ENCODE measurements around the gene SYNGR2.

SYNGR2 gene

DNA sequence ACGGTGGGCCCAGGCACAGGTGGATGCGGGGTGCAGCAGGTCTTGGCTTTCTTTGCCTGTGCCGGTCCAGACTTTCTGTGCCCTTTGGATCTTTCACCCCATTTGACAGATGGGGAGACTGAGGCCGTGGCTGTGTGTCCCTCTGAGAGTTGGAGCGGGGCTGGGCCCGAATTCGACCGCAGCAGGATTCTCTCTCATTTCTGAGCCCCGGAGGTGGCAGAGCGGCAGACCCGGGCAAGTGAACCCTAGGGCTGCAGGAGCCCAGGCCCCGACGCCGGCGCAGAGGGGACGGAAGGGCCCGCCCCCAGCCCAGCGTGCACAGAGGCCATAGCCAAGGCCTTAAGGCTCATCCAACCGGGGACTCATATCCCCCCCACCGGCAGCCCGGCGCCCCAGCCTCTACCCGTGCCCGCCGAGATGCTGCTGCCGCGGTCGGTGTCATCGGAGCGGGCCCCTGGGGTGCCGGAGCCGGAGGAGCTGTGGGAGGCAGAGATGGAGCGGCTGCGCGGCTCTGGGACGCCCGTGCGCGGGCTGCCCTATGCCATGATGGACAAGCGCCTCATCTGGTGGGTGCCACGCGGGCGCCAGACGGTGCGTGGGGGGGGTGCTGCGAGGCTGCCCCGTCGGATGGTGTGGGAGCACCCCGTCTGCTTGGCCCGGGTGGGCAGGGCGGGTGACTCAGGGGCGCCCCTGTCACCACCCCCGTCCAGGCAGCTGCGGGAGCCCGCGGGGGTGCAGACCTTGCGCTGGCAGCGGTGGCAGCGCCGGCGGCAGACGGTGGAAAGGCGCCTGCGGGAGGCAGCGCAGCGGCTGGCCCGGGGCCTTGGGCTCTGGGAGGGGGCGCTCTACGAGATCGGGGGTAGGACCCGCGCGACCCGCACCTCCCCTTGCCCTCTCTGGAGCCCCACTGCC is 37.0 kb upstream of the SYNGR2 start:
- DNase-seq (ENCODE audit: low read depth), result no peak
- TF ChIP-seq MYC (IDR thresholded peaks at IDR 0.05; ENCODE audit: low read depth, low read length), result no peak
- TF ChIP-seq, protein P1, sequence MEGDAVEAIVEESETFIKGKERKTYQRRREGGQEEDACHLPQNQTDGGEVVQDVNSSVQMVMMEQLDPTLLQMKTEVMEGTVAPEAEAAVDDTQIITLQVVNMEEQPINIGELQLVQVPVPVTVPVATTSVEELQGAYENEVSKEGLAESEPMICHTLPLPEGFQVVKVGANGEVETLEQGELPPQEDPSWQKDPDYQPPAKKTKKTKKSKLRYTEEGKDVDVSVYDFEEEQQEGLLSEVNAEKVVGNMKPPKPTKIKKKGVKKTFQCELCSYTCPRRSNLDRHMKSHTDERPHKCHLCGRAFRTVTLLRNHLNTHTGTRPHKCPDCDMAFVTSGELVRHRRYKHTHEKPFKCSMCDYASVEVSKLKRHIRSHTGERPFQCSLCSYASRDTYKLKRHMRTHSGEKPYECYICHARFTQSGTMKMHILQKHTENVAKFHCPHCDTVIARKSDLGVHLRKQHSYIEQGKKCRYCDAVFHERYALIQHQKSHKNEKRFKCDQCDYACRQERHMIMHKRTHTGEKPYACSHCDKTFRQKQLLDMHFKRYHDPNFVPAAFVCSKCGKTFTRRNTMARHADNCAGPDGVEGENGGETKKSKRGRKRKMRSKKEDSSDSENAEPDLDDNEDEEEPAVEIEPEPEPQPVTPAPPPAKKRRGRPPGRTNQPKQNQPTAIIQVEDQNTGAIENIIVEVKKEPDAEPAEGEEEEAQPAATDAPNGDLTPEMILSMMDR (IDR thresholded peaks at IDR 0.05; ENCODE audit: low read depth, low read length), result no peak
- TF ChIP-seq, protein P2, sequence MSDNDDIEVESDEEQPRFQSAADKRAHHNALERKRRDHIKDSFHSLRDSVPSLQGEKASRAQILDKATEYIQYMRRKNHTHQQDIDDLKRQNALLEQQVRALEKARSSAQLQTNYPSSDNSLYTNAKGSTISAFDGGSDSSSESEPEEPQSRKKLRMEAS (IDR thresholded peaks at IDR 0.05; ENCODE audit: low read depth, low read length), result no peak
- no peak for TF ChIP-seq POLR2A (IDR thresholded peaks at IDR 0.05; ENCODE audit: extremely low read depth, insufficient read length)
- no peak overlapping the region for H3K4me3 ChIP-seq (ENCODE audit: low read depth, low read length)

DNA sequence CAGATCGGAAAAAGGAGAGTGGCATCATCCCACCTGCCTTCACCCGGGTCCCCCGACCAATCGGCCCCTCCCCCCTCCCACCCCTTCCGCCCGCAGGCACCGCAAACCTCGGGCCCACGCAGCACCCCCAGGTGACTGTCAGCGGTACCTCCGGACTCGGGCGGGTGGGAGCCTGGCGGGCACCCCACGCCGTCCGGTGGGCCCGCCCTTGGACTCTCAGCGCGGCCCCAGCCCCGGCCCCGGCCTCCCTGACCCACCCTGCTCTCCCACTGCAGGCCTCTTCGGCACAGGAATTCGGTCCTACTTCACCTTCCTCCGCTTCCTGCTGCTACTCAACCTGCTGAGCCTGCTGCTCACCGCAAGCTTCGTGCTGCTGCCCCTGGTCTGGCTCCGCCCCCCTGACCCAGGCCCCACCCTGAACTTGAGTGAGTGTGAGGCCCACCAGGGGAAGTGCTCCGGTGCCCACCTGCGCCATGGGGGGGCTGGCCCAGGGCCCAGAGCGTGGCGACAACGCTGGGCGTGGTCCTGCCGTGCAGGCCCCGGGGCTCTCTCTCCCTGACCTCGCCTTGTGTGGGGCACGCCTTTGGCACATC is 36.2 kb upstream of the SYNGR2 start:
- TF ChIP-seq MYC (IDR thresholded peaks at IDR 0.05; ENCODE audit: low read depth, low read length) (no peak), POLR2A (IDR thresholded peaks at IDR 0.05; ENCODE audit: extremely low read depth, insufficient read length) (no peak)
- TF ChIP-seq, protein P1 (IDR thresholded peaks at IDR 0.05; ENCODE audit: low read depth, low read length), result no peak
- TF ChIP-seq, protein P2 (IDR thresholded peaks at IDR 0.05; ENCODE audit: low read depth, low read length), result no peak
- H3K4me3 ChIP-seq (ENCODE audit: low read depth, low read length), result no peak overlapping the region
- DNase-seq (ENCODE audit: low read depth), result no peak

DNA sequence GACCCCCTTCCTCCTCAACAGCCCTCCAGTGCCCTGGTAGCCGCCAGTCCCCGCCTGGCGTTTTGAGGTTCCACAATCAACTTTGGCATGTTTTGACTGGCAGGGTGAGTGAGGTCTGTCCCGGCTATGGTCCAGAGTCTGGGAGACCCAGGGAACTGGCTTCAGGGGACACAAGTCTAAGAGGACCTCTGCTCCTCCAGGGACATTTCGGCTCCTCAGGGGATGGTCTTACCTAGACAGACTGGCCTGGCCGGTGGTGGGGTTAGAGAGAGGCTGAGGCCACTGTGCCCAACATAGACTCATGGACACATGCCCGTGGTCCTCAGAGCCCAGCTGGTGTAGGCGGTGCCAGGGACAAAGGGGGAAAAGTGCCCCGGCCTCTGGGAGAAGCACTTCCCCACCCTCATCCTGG is 35.6 kb upstream of the SYNGR2 start:
- no peak for DNase-seq (ENCODE audit: low read depth)
- H3K4me3 ChIP-seq (ENCODE audit: low read depth, low read length), result no peak overlapping the region
- TF ChIP-seq, protein P1 (IDR thresholded peaks at IDR 0.05; ENCODE audit: low read depth, low read length), result no peak
- TF ChIP-seq POLR2A (IDR thresholded peaks at IDR 0.05; ENCODE audit: extremely low read depth, insufficient read length) (no peak), MYC (IDR thresholded peaks at IDR 0.05; ENCODE audit: low read depth, low read length) (no peak)
- TF ChIP-seq, protein P2 (IDR thresholded peaks at IDR 0.05; ENCODE audit: low read depth, low read length), result no peak

GRCh38 chr17:78133179-78133951 is 35.0 kb upstream of the SYNGR2 start:
- TF ChIP-seq, protein P2 (IDR thresholded peaks at IDR 0.05; ENCODE audit: low read depth, low read length), result no peak
- TF ChIP-seq POLR2A (IDR thresholded peaks at IDR 0.05; ENCODE audit: extremely low read depth, insufficient read length) (no peak), MYC (IDR thresholded peaks at IDR 0.05; ENCODE audit: low read depth, low read length) (no peak)
- TF ChIP-seq, protein P1 (IDR thresholded peaks at IDR 0.05; ENCODE audit: low read depth, low read length), result no peak
- no peak overlapping the region for H3K4me3 ChIP-seq (ENCODE audit: low read depth, low read length)
- DNase-seq (ENCODE audit: low read depth), result no peak

DNA sequence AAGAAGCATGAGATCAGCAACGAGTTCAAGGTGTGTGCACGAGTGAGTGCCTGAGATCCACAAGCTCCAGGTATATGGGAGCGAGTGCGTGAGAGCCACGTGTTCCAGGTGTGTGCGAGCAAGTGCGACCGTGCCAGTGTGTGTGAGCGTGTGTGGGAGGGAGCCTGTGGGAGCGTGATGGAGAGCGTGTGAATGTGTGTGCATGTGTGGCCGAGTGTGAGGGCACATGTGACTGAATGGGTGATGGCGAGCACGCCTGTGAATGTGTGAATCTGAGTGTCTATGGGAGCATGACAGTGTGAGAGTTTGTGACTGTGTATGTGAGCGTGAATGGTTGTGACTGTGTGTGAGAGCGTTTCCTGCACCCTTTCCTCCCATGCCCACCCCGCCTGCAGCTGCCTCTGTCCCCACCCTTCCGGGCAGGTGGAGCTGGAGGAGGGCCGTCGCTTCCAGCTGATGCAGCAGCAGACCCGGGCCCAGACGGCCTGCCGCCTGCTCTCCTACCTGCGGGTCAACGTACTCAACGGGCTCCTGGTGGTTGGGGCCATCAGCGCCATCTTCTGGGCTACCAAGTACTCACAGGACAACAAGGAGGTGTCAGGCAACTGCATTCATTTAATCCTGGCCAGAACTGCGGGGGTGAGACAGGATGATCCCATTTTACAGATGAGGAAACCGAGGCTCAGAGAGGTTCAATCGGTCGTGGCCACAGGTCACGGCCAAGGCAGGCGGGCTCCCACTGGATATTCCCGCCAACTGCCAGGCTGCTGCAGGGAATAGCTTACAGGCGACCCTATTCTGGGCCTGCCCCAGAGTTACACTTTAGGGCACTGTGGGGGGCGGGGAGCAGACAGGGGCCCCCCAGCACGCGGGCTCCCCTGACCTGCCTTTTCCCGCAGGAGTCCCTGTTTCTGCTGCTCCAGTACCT is 34.1 kb upstream of the SYNGR2 start:
- TF ChIP-seq POLR2A (IDR thresholded peaks at IDR 0.05; ENCODE audit: extremely low read depth, insufficient read length) (no peak), MYC (IDR thresholded peaks at IDR 0.05; ENCODE audit: low read depth, low read length) (no peak)
- TF ChIP-seq, protein P1 (IDR thresholded peaks at IDR 0.05; ENCODE audit: low read depth, low read length), result peak; percentile 67
- TF ChIP-seq, protein P2 (IDR thresholded peaks at IDR 0.05; ENCODE audit: low read depth, low read length), result 0 out of 2 replicates have a peak, but pooled peaks have one; percentile 18
- no peak overlapping the region for H3K4me3 ChIP-seq (ENCODE audit: low read depth, low read length)
- DNase-seq (ENCODE audit: low read depth), result peak; percentile 79

Measured in NB4 (cell line).